OCI-LY1 (cell line): ENCODE measurements around the gene SNURF.

Source experiments
- H2AFZ ChIP-seq: fragments of 200-600 bp; sonication (generic), shearing (Covaris generic); 2 replicates; pipeline ENCODE4 v1.6.0; 2014; ENCODE audit warnings: antibody characterized with exemption, mild to moderate bottlenecking, low read length
- H3F3A ChIP-seq: fragments of 200-600 bp; sonication (generic), shearing (Covaris generic); 2 replicates; pipeline ENCODE4 v1.6.0; 2014; ENCODE audit warnings: mild to moderate bottlenecking, antibody characterized with exemption, low read length, moderate library complexity; ENCODE audit not compliant: insufficient read depth
- H3K27ac ChIP-seq: fragments of 200-600 bp; sonication (generic); 2 replicates; pipeline ENCODE4 v1.5.1; 2014; ENCODE audit warnings: low read length, mixed run types, mild to moderate bottlenecking, low read depth; ENCODE audit not compliant: poor library complexity, severe bottlenecking
- H3K27me3 ChIP-seq: fragments of 200-600 bp; sonication (generic); 2 replicates; pipeline ENCODE4 v1.6.0; 2014; ENCODE audit warnings: antibody characterized with exemption, mild to moderate bottlenecking, low read length, moderate library complexity; ENCODE audit not compliant: insufficient read depth
- H3K36me3 ChIP-seq: fragments of 200-600 bp; sonication (generic); 2 replicates; pipeline ENCODE4 v1.6.1; 2014; ENCODE audit warnings: mild to moderate bottlenecking, antibody characterized with exemption, low read length, moderate library complexity, mixed read lengths; ENCODE audit not compliant: insufficient read depth
- H3K4me1 ChIP-seq: fragments of 200-600 bp; sonication (generic); 2 replicates; pipeline ENCODE4 v1.5.1; 2014; ENCODE audit warnings: mild to moderate bottlenecking, low read length, moderate library complexity; ENCODE audit not compliant: insufficient read depth, severe bottlenecking
- H3K4me2 ChIP-seq: fragments of 200-600 bp; sonication (generic), shearing (Covaris generic); 2 replicates; pipeline ENCODE4 v1.6.1; 2014; ENCODE audit warnings: low read length
- H3K4me3 ChIP-seq: fragments of 200-600 bp; sonication (generic); 2 replicates; pipeline ENCODE4 v1.5.1; 2014; ENCODE audit warnings: low read length, low read depth, mild to moderate bottlenecking, mixed read lengths; ENCODE audit not compliant: poor library complexity, severe bottlenecking
- H3K79me2 ChIP-seq: fragments of 200-600 bp; shearing (Covaris generic); 2 replicates; pipeline ENCODE4 v1.6.1; 2016; ENCODE audit warnings: mixed run types, low read length, mixed read lengths; ENCODE audit not compliant: insufficient read depth
- H3K9ac ChIP-seq: fragments of 200-600 bp; sonication (generic), shearing (Covaris generic); 2 replicates; pipeline ENCODE4 v1.6.1; 2014; ENCODE audit warnings: mild to moderate bottlenecking, low read length, mixed read lengths
- H3K9me2 ChIP-seq: fragments of 200-600 bp; sonication (generic), shearing (Covaris generic); 2 replicates; pipeline ENCODE4 v1.6.1; 2014; ENCODE audit warnings: low read depth, mild to moderate bottlenecking, low read length, mixed read lengths
- H3K9me3 ChIP-seq: fragments of 200-600 bp; shearing (Covaris generic); 2 replicates; pipeline ENCODE4 v1.6.1; 2014; ENCODE audit warnings: low read length, mixed read lengths
- H4K20me1 ChIP-seq: fragments of 200-600 bp; sonication (generic), shearing (Covaris generic); 2 replicates; pipeline ENCODE4 v1.6.0; 2016; ENCODE audit warnings: mild to moderate bottlenecking, low read length; ENCODE audit not compliant: insufficient read depth
- EZH2 ChIP-seq: fragments of 200-600 bp; sonication (generic), shearing (Covaris generic); IDR thresholded peaks from 2 replicates; pipeline ENCODE4 v1.8.0; 2017; ENCODE audit warnings: borderline replicate concordance, mixed run types, mild to moderate bottlenecking, antibody characterized with exemption, low read length, moderate library complexity, mixed read lengths
- TF ChIP-seq, protein P1 (sequence below): fragments of 200-600 bp; sonication (generic), shearing (Covaris generic); IDR thresholded peaks from 2 replicates; pipeline ENCODE4 v1.5.1; 2017; ENCODE audit warnings: mild to moderate bottlenecking, antibody characterized with exemption, low read length, moderate library complexity, mixed read lengths

The SNURF gene

DNA sequence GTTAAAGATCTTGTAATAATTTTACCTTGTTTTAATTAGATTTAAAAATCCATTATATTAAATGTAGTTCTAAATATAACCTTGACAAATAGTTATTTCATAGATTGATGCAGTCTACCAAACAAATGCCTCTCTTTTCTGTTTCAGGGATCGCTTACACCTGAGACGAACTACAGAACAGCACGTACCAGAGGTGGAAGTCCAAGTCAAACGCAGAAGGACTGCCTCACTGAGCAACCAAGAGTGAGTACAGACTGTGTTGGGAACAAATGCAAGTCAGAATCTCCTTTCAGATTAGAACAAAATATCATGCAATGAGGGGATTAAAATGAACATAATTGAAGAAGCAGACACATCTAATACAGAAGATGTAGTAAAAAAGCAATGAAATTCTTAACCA, 7.2 kb downstream of the SNURF start:
- no peak overlapping the region for H3K4me3 ChIP-seq
- peaks cover 38% of the 10 kb centered on the region for H3K36me3 ChIP-seq
- H3K9me2 ChIP-seq: no peaks in the 10 kb centered on the region
- H3K9ac ChIP-seq: no peak overlapping the region
- peaks cover 18% of the 10 kb centered on the region for H3K79me2 ChIP-seq
- no peaks in the 10 kb centered on the region for H3K9me3 ChIP-seq
- H2AFZ ChIP-seq: no peak overlapping the region
- no peak for TF ChIP-seq EZH2
- TF ChIP-seq, protein P1, sequence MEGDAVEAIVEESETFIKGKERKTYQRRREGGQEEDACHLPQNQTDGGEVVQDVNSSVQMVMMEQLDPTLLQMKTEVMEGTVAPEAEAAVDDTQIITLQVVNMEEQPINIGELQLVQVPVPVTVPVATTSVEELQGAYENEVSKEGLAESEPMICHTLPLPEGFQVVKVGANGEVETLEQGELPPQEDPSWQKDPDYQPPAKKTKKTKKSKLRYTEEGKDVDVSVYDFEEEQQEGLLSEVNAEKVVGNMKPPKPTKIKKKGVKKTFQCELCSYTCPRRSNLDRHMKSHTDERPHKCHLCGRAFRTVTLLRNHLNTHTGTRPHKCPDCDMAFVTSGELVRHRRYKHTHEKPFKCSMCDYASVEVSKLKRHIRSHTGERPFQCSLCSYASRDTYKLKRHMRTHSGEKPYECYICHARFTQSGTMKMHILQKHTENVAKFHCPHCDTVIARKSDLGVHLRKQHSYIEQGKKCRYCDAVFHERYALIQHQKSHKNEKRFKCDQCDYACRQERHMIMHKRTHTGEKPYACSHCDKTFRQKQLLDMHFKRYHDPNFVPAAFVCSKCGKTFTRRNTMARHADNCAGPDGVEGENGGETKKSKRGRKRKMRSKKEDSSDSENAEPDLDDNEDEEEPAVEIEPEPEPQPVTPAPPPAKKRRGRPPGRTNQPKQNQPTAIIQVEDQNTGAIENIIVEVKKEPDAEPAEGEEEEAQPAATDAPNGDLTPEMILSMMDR: no peak
- peaks cover 4% of the 10 kb centered on the region for H3K4me1 ChIP-seq
- no peaks in the 10 kb centered on the region for H3K27me3 ChIP-seq
- no peak overlapping the region for H3K27ac ChIP-seq
- H4K20me1 ChIP-seq: no peaks in the 10 kb centered on the region
- H3F3A ChIP-seq: no peaks in the 10 kb centered on the region
- no peak overlapping the region for H3K4me2 ChIP-seq

DNA sequence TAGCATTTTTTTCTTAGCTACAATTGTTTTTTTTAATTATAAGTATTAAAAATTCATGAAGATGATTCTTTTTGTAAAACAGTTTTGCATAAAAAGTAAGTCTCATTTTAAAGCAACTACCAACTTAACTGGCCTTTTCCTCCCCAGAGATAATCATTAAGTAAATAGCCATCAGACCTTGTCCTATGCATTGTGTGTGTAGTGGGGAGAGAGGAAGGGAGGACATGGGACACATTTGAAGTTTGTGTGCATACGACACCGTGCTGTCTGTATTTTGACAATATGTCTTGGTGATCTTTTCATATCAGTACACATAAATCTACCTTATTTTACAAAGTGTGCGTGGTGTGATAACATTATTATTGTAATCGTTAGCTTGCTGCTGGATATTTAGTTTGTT, 8.1 kb downstream of the SNURF start:
- H3K9ac ChIP-seq: no peak overlapping the region
- H3K79me2 ChIP-seq: peaks cover 9% of the 10 kb centered on the region
- no peaks in the 10 kb centered on the region for H4K20me1 ChIP-seq
- no peak overlapping the region for H3K27ac ChIP-seq
- TF ChIP-seq, protein P1: no peak
- TF ChIP-seq EZH2: no peak
- no peaks in the 10 kb centered on the region for H3K27me3 ChIP-seq
- H2AFZ ChIP-seq: no peak overlapping the region
- H3K9me2 ChIP-seq: no peaks in the 10 kb centered on the region
- no peaks in the 10 kb centered on the region for H3K9me3 ChIP-seq
- no peak overlapping the region for H3K4me3 ChIP-seq
- no peaks in the 10 kb centered on the region for H3K4me1 ChIP-seq
- peaks cover 43% of the 10 kb centered on the region for H3K36me3 ChIP-seq
- H3F3A ChIP-seq: no peaks in the 10 kb centered on the region
- no peak overlapping the region for H3K4me2 ChIP-seq

DNA sequence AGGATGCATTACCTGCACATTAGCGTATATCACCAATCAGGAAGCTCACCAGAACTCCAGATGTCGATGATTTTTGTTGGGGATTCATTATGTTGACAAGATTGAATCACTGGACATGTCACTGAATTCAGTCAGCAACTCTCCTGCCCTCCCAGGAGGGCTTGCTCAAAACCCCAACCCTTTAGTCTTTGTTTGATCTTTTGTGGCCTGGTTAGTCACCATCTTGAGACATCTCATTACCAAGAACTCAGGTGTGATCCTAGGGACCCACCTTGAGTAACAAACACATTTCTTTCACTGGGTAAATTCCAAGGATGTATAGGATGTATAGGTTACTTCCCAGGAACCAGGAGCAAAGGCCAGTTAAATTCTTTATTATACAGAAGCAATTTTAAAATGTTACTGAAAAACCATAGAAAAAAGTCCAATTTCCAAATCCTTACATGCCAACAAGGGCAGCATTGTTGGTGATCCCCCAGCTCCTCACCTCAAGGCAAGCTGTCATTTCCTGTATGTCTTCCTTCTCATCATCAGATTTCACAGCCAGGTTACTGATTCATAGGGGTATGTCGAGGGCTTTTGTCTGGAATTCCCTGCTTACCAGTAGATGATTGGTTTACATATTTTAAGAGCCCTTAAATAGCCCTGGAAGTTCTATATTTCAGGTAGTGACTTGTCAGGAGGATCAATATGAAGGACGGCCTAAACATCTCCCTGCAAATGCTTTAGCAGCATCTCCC, 11.7 kb downstream of the SNURF start:
- Histone ChIP-seq H3K27me3 (no peaks in the 10 kb centered on the region), H3K9me2 (no peaks in the 10 kb centered on the region), H2AFZ (no peak overlapping the region), H3K9ac (no peak overlapping the region), H3K9me3 (no peaks in the 10 kb centered on the region), H3K27ac (no peak overlapping the region), H3F3A (no peaks in the 10 kb centered on the region), H3K4me2 (no peak overlapping the region), H4K20me1 (no peaks in the 10 kb centered on the region), H3K36me3 (peaks cover 72% of the 10 kb centered on the region), H3K4me1 (no peaks in the 10 kb centered on the region), H3K4me3 (no peak overlapping the region), H3K79me2 (peaks cover 2% of the 10 kb centered on the region; the same call in 1 of the 2 replicates)
- TF ChIP-seq, protein P1: no peak
- TF ChIP-seq EZH2: no peak
